Measurements from ENCODE around the gene ZNF500.

The ZNF500 gene

DNA sequence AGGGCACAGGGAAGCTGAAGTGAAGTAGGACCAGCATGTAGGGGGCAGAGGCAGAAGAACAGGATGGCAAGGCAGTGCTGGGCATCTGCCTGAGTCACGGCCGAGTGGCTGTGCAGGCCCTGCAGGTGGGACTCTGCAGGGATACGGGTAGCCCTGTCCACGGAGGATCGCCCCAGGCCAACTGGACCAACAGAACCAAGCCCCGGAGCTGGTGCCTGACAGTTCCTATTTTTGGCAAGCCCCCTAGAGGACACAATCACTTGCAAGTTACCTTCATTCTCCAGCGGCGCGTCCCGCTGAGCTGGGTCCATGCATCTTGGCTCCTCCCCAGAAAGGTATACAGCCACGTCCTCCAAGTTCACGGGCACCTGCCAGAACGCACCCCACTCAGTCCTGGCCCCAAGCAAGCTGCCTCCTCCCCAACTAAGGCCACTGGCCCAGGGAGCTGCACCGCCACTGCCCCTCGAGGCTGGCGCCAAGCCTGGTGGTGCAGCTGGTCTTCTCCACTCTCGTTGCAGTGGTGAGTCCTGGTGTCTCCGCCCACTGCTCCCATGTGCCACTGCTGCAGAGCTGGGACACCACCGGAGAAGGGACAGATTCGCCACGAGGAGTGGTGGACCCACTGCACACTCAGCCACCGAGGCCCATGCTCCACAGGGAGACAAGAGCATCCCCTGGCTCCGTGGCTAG, 6.6 kb downstream of the ZNF500 start:
- POLR2A ChIA-PET = no interaction called here
- DNase-seq (ENCODE audit: extremely low spot score) = no peak
- TF ChIP-seq HDGF (IDR thresholded peaks at IDR 0.05; ENCODE audit: borderline replicate concordance) (no peak), ELF4 (IDR thresholded peaks at IDR 0.05) (no peak), NFRKB (IDR thresholded peaks at IDR 0.05) (no peak), ARNT (IDR thresholded peaks at IDR 0.05) (no peak), BHLHE40 (IDR thresholded peaks at IDR 0.05; ENCODE audit: borderline replicate concordance) (no peak), CTBP1 (IDR thresholded peaks at IDR 0.05; ENCODE audit: borderline replicate concordance) (no peak), FOXM1 (IDR thresholded peaks at IDR 0.05; ENCODE audit: borderline replicate concordance) (no peak), ZNF384 (IDR thresholded peaks at IDR 0.05) (no peak), LEF1 (IDR thresholded peaks at IDR 0.05; ENCODE audit: borderline replicate concordance) (no peak), SUZ12 (IDR thresholded peaks at IDR 0.05) (no peak), FOXA1 (IDR thresholded peaks at IDR 0.05) (no peak), FOXK2 (IDR thresholded peaks at IDR 0.05) (no peak), TARDBP (IDR thresholded peaks at IDR 0.05) (no peak), L3MBTL2 (conservative IDR thresholded peaks at IDR 0.05) (no peak), SP1 (IDR thresholded peaks at IDR 0.05) (no peak)
- TF ChIP-seq, protein P1, sequence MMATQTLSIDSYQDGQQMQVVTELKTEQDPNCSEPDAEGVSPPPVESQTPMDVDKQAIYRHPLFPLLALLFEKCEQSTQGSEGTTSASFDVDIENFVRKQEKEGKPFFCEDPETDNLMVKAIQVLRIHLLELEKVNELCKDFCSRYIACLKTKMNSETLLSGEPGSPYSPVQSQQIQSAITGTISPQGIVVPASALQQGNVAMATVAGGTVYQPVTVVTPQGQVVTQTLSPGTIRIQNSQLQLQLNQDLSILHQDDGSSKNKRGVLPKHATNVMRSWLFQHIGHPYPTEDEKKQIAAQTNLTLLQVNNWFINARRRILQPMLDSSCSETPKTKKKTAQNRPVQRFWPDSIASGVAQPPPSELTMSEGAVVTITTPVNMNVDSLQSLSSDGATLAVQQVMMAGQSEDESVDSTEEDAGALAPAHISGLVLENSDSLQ (IDR thresholded peaks at IDR 0.05) = no peak
- CTCF ChIA-PET = no interaction called here

DNA sequence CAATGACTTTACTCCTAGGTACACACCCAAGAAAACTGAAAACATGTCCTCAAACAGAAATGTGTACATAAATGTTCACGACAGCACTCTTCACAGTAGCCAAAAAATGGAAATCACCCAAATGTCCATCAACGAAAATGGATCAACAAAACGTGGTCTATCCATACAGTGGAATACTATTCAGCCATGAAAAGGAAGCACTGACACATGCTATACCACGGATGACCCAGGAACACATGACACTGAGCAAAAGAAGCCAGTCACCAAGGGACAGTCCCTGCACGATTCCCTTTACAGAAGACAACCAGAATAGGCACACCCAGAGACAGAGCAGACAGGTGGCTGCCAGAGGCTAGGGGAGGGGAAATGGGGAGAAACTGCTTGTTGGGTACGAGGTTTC, 11.3 kb downstream of the ZNF500 start:
- no peak for DNase-seq (ENCODE audit: extremely low spot score)
- TF ChIP-seq FOXM1 (IDR thresholded peaks at IDR 0.05; ENCODE audit: borderline replicate concordance) = no peak
- no peak for TF ChIP-seq ELF4 (IDR thresholded peaks at IDR 0.05)
- TF ChIP-seq ZNF384 (IDR thresholded peaks at IDR 0.05) = no peak
- TF ChIP-seq FOXK2 (IDR thresholded peaks at IDR 0.05) = no peak
- TF ChIP-seq L3MBTL2 (conservative IDR thresholded peaks at IDR 0.05) = no peak
- TF ChIP-seq TARDBP (IDR thresholded peaks at IDR 0.05) = no peak
- TF ChIP-seq SP1 (IDR thresholded peaks at IDR 0.05) = no peak
- no peak for TF ChIP-seq NFRKB (IDR thresholded peaks at IDR 0.05)
- TF ChIP-seq, protein P1 (IDR thresholded peaks at IDR 0.05) = no peak
- no peak for TF ChIP-seq CTBP1 (IDR thresholded peaks at IDR 0.05; ENCODE audit: borderline replicate concordance)
- no peak for TF ChIP-seq SUZ12 (IDR thresholded peaks at IDR 0.05)
- no peak for TF ChIP-seq ARNT (IDR thresholded peaks at IDR 0.05)
- TF ChIP-seq BHLHE40 (IDR thresholded peaks at IDR 0.05; ENCODE audit: borderline replicate concordance) = no peak
- no peak for TF ChIP-seq LEF1 (IDR thresholded peaks at IDR 0.05; ENCODE audit: borderline replicate concordance)
- no peak for TF ChIP-seq FOXA1 (IDR thresholded peaks at IDR 0.05)
- TF ChIP-seq HDGF (IDR thresholded peaks at IDR 0.05; ENCODE audit: borderline replicate concordance) = no peak
- POLR2A ChIA-PET = no interaction called here
- CTCF ChIA-PET = no interaction called here

DNA sequence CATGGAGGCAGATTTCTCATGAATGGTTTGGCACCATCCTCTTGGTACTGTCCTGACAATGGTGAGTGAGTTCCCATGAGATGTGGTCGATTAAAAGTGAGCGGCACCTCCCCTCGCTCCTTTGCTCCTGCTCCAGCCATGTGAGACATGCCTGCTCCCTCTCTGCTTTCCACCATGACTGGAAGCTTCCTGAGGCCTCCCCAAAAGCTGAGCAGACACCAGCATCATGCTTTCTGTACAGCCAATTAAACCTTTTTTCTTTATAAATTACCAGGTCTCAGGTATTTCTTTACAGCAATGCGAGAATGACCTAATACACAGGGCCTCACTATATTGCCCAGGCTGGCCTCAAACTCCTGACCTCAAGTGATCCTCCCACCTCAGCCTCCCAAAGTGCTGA, 12.1 kb downstream of the ZNF500 start:
- ChIA-PET CTCF (no interaction called here), POLR2A (no interaction called here)
- TF ChIP-seq, protein P1 (IDR thresholded peaks at IDR 0.05) = no peak
- no peak for TF ChIP-seq L3MBTL2 (conservative IDR thresholded peaks at IDR 0.05)
- no peak for TF ChIP-seq FOXA1 (IDR thresholded peaks at IDR 0.05)
- no peak for TF ChIP-seq ELF4 (IDR thresholded peaks at IDR 0.05)
- no peak for TF ChIP-seq TARDBP (IDR thresholded peaks at IDR 0.05)
- no peak for TF ChIP-seq BHLHE40 (IDR thresholded peaks at IDR 0.05; ENCODE audit: borderline replicate concordance)
- no peak for TF ChIP-seq SUZ12 (IDR thresholded peaks at IDR 0.05)
- no peak for DNase-seq (ENCODE audit: extremely low spot score)

DNA sequence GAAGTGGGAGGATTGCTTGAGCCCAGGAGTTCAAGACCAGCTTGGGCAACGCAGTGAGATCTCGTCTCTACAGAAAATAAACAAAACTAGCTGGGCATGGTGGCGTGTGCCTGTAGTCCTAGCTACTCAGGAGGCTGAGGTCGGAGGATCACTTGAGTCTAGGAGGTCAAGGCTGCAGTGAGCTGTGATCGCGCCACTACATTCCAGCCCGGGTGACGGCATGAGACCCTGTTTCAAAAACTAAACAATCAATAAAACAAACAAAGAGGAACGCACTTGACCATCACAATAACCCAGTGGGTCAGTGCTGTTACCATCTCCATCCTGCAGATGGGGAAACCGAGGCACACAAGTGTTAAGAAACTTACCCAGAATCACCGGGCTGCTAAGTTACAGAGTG, 13.7 kb downstream of the ZNF500 start:
- POLR2A ChIA-PET = no interaction called here
- no peak for TF ChIP-seq ARNT (IDR thresholded peaks at IDR 0.05)
- no peak for TF ChIP-seq SP1 (IDR thresholded peaks at IDR 0.05)
- TF ChIP-seq LEF1 (IDR thresholded peaks at IDR 0.05; ENCODE audit: borderline replicate concordance) = no peak
- no peak for TF ChIP-seq BHLHE40 (IDR thresholded peaks at IDR 0.05; ENCODE audit: borderline replicate concordance)
- TF ChIP-seq, protein P1 (IDR thresholded peaks at IDR 0.05) = no peak
- TF ChIP-seq FOXA1 (IDR thresholded peaks at IDR 0.05) = no peak
- no peak for TF ChIP-seq CTBP1 (IDR thresholded peaks at IDR 0.05; ENCODE audit: borderline replicate concordance)
- CTCF ChIA-PET = no interaction called here
- no peak for DNase-seq (ENCODE audit: extremely low spot score)

DNA sequence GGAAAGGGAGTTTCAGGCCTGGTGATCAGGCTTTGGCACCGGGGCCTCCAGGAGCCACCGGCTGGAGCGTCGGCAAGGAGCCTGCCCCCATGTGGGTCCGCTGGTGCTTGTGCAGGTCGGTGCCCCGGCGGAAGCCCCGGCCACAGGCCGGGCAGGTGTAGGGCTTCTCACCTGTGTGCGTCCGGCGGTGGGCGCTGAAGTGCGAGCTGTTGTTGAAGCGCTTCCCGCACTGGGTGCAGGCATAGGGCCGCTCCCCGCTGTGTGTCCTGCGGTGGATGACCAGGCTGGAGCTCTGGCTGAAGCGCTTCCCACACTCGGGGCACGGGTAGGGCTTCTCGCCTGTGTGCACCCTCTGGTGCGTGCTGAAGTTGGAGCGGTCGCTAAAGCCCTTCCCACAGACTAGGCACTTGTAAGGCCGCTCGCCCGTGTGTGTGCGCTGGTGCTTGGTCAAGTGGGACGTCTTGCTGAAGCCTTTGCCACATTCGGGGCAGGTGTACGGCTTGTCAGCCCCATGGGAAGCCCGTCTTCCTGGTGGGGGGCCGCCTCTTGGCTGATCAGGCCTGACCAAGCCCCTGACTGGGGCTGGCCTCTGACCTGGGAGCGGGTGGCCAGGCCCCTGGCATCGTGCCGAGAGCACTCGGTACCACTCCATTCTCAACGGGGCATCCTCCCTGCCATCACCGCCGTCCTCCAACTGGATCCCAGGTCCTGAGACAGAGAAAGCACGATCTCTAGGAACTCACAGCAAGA, 14.4 kb downstream of the ZNF500 start:
- DNase-seq (ENCODE audit: extremely low spot score) = no peak
- ChIA-PET POLR2A (no interaction called here), CTCF (no interaction called here)
- no peak for TF ChIP-seq L3MBTL2 (conservative IDR thresholded peaks at IDR 0.05)
- TF ChIP-seq HDGF (IDR thresholded peaks at IDR 0.05; ENCODE audit: borderline replicate concordance) = no peak
- TF ChIP-seq BHLHE40 (IDR thresholded peaks at IDR 0.05; ENCODE audit: borderline replicate concordance) = no peak
- no peak for TF ChIP-seq FOXK2 (IDR thresholded peaks at IDR 0.05)
- no peak for TF ChIP-seq SP1 (IDR thresholded peaks at IDR 0.05)
- no peak for TF ChIP-seq ZNF384 (IDR thresholded peaks at IDR 0.05)
- no peak for TF ChIP-seq LEF1 (IDR thresholded peaks at IDR 0.05; ENCODE audit: borderline replicate concordance)
- TF ChIP-seq CTBP1 (IDR thresholded peaks at IDR 0.05; ENCODE audit: borderline replicate concordance) = no peak
- no peak for TF ChIP-seq SUZ12 (IDR thresholded peaks at IDR 0.05)
- TF ChIP-seq ARNT (IDR thresholded peaks at IDR 0.05) = no peak
- TF ChIP-seq FOXA1 (IDR thresholded peaks at IDR 0.05) = no peak
- no peak for TF ChIP-seq ELF4 (IDR thresholded peaks at IDR 0.05)
- TF ChIP-seq TARDBP (IDR thresholded peaks at IDR 0.05) = no peak
- TF ChIP-seq NFRKB (IDR thresholded peaks at IDR 0.05) = no peak
- TF ChIP-seq, protein P1 (IDR thresholded peaks at IDR 0.05) = no peak
- no peak for TF ChIP-seq FOXM1 (IDR thresholded peaks at IDR 0.05; ENCODE audit: borderline replicate concordance)
